GM13976 (cell line): Measurements from ENCODE around the gene EDARADD.

Source experiments
- DNase-seq: peaks from one replicate; pipeline ENCODE4 v3.0.0; 2012; ENCODE audit warnings: low spot score
- in situ Hi-C: fragments of 300-500 bp; cut with MboI; formaldehyde crosslinking; loops from one replicate; pipeline ENCODE4 v1.12.0; 2022; ENCODE audit warnings: low sequenced_read_pairs, mixed read lengths, inconsistent platforms; ENCODE audit not compliant: unreplicated experiment
- TF ChIP-seq, protein P1 (sequence below): IDR thresholded peaks from 2 replicates; pipeline ENCODE4 v1.5.1; 2012; ENCODE audit warnings: borderline replicate concordance, mild to moderate bottlenecking; ENCODE audit not compliant: insufficient read depth; ENCODE audit errors: extremely low read depth, missing control alignments, control extremely low read depth

Gene EDARADD

DNA sequence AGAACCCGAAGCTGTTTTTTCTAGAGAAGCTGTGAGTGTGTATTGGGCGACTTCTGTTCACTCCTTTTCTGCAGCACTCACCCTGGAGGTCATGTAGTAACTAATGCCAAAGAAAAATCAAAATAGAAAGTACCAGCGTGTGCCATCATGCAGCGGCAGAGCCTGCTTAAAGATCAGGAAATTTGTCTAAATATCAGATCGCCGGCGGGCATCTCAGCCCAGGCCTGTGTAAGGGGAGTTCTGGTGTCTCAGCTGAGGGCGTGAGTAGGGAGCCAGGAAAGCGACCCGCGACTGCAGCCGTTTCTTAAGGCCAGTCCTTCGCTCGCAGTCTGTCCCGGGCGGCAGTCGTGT lies 768 bp downstream of the EDARADD start:
- DNase-seq: no peak
- TF ChIP-seq, protein P1, sequence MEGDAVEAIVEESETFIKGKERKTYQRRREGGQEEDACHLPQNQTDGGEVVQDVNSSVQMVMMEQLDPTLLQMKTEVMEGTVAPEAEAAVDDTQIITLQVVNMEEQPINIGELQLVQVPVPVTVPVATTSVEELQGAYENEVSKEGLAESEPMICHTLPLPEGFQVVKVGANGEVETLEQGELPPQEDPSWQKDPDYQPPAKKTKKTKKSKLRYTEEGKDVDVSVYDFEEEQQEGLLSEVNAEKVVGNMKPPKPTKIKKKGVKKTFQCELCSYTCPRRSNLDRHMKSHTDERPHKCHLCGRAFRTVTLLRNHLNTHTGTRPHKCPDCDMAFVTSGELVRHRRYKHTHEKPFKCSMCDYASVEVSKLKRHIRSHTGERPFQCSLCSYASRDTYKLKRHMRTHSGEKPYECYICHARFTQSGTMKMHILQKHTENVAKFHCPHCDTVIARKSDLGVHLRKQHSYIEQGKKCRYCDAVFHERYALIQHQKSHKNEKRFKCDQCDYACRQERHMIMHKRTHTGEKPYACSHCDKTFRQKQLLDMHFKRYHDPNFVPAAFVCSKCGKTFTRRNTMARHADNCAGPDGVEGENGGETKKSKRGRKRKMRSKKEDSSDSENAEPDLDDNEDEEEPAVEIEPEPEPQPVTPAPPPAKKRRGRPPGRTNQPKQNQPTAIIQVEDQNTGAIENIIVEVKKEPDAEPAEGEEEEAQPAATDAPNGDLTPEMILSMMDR: no peak
- in situ Hi-C loops: no loop called here

DNA sequence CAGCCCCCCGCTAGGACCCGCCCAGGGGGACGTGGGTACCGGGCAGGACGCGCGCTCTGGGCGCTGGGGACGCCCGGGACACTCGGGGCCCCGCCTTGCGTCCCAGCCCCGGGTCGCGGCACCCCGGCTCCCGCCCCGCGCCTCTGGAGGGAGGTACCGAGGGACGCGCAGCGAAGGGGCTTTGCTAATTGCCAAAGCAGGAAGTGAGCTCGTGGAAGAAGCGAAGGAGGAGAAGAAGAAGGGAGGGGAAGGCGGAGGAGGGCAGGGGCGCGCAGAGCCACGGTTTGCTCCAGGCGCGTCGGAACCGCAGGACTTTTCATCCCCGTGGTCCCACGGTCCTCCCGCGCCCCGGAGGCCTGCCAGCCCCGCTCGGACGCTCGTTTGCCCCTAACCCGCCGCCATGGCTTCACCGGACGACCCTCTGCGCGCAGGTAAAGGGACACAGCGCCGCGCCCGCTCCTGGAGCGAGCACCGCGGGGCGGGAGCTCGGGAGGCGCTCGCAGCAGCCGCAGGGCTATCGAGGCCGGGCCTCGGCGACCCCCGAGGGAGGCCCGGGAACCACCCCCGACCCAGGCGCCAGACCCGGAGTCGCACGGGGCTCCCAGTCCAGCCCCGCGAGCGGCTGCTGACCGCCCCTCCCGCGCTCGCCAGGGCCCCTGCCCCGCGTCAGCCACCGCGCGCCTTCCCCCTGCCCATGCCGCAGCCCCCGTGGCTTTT lies 1.3 kb downstream of the EDARADD start:
- in situ Hi-C loops: no loop called here
- peak; percentile 75 for DNase-seq
- TF ChIP-seq, protein P1: no peak

DNA sequence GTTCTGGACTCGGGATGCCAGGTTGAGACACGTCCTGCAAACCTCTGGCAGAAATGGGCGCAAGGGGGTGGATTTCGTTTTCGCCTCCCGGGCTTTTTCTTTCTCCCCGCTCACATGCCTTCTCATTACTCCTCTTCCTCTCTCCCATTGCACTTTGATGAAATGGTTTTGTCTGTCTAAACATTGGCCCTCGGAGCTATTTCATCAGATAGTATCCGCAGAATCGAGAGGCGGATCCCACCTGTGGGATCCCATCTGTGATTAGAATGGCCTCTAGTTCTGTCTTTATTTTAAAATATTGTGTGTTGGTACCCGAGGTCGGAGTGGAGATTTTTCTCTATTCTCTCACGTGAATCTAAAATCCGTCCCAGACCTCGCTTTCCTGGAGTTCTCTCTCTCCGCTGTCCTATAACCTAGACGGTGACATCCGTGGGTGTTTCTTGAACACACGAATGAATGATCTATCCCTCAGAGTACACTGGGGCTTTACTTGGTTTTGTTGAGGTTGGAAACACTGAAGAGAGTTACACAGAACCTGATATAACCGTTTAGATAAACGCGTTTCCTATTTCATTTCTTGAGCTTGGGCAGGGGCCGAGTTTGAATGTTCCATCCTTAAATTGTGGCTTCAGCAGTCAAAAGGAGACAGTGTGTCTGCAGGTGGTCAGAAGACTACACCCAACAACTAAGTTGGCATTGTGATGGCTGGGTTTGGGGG lies 2.0 kb downstream of the EDARADD start:
- TF ChIP-seq, protein P1: no peak
- in situ Hi-C loops: no loop called here
- DNase-seq: no peak

- TF ChIP-seq, protein P1: no peak
- in situ Hi-C loops: no loop called here
- DNase-seq: no peak
Observed at GRCh38 chr1:236396665-236397043, 2.6 kb downstream of the EDARADD start.

- TF ChIP-seq, protein P1: no peak
- no peak for DNase-seq
- in situ Hi-C loops: no loop called here
Observed at GRCh38 chr1:236397173-236397759, 3.2 kb downstream of the EDARADD start.

GRCh38 chr1:236398538-236398937 lies 4.5 kb downstream of the EDARADD start:
- in situ Hi-C loops: no loop called here
- DNase-seq: no peak
- TF ChIP-seq, protein P1: no peak
